CD4-positive, alpha-beta T cell treated with Interferon alpha-2 for 1 hour (primary cell): ENCODE data around the gene ASGR1.

ENCODE experiments used
- DNase-seq, 2 donors: peaks; one replicate each; pipeline ENCODE4 v3.0.0-alpha.2; 2020 to 2022

ASGR1 gene

GRCh38 chr17:7216242-7217112, 37.3 kb upstream of the ASGR1 start:
- DNase-seq: no peak

GRCh38 chr17:7215652-7216180, 36.5 kb upstream of the ASGR1 start:
- no peak for DNase-seq

GRCh38 chr17:7215136-7215638, 36.0 kb upstream of the ASGR1 start:
- no peak for DNase-seq

- peak; percentile 99 for DNase-seq
Observed at GRCh38 chr17:7214300-7215135, 35.3 kb upstream of the ASGR1 start.

- peak; percentile 88 to 89 for DNase-seq
Observed at GRCh38 chr17:7213895-7214299, 34.7 kb upstream of the ASGR1 start.

- DNase-seq: no peak
Observed at GRCh38 chr17:7211491-7212273, 32.5 kb upstream of the ASGR1 start.

- no peak for DNase-seq
Observed at GRCh38 chr17:7208754-7209460, 29.7 kb upstream of the ASGR1 start.

- no peak for DNase-seq
Observed at GRCh38 chr17:7208027-7208571, 28.9 kb upstream of the ASGR1 start.

GRCh38 chr17:7207120-7208001, 28.2 kb upstream of the ASGR1 start:
- no peak for DNase-seq

GRCh38 chr17:7205561-7205960, 26.4 kb upstream of the ASGR1 start:
- no peak for DNase-seq

GRCh38 chr17:7204828-7205461, 25.8 kb upstream of the ASGR1 start:
- peak; percentile 98 for DNase-seq

GRCh38 chr17:7204336-7204735, 25.2 kb upstream of the ASGR1 start:
- DNase-seq: no peak

GRCh38 chr17:7203391-7203790, 24.2 kb upstream of the ASGR1 start:
- DNase-seq: no peak

- DNase-seq: no peak
Observed at GRCh38 chr17:7196651-7197401, 17.7 kb upstream of the ASGR1 start.

- DNase-seq: no peak
Observed at GRCh38 chr17:7195971-7196370, 16.8 kb upstream of the ASGR1 start.

- no peak for DNase-seq
Observed at GRCh38 chr17:7192271-7192937, 13.2 kb upstream of the ASGR1 start.

GRCh38 chr17:7191571-7192270, 12.6 kb upstream of the ASGR1 start:
- DNase-seq: peak in 1 of 2 donors; percentile 16

- DNase-seq: no peak
Observed at GRCh38 chr17:7191069-7191468, 11.9 kb upstream of the ASGR1 start.
